Stomach (tissue), 4 donors: ENCODE data around the gene TNRC6B.

Experiments used
- POLR2A ChIP-seq, 4 donors: fragments of 450-650 bp; IDR thresholded peaks; one replicate each; pipeline ENCODE4 v1.6.1; 2016; ENCODE audit warnings: antibody characterized with exemption in 4 of 4, control low read depth in 2 of 4, mild to moderate bottlenecking in 1 of 4, moderate library complexity in 1 of 4
- POLR2AphosphoS5 ChIP-seq, 3 donors: sonication (generic); formaldehyde crosslinking; IDR thresholded peaks; one replicate each; pipeline ENCODE4 v1.6.1; 2016; ENCODE audit warnings: antibody characterized with exemption in 3 of 3
- TF ChIP-seq, protein P1 (sequence below), 7 experiments: fragments of 450-650 bp in 4 of 7; fragments of 200-600 bp in 3 of 7; sonication (generic) in 3 of 7; IDR thresholded peaks; one replicate each; pipeline ENCODE4 v1.5.1; 2016 to 2019; ENCODE audit warnings: antibody characterized with exemption in 7 of 7, control low read depth in 2 of 7, mild to moderate bottlenecking in 1 of 7

DNA sequence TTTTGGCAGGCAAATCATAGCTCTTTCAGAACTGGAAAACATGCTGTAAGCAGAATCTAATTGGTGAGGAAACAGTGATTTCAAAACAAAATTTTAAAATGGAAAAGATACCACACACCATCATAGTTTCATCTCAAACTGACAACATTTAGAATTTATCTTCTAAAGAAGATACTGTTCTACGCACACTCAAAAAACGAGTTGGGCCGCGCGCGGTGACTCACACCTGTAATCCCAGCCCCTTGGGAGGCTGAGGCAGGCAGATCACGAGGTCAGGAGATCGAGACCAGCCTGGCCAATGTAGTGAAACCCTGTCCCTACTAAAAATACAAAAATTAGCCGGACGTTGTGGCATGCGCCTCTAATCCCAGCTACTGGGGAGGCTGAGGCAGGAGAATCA, 124.4 kb downstream of the TNRC6B start:
- TF ChIP-seq, protein P1, sequence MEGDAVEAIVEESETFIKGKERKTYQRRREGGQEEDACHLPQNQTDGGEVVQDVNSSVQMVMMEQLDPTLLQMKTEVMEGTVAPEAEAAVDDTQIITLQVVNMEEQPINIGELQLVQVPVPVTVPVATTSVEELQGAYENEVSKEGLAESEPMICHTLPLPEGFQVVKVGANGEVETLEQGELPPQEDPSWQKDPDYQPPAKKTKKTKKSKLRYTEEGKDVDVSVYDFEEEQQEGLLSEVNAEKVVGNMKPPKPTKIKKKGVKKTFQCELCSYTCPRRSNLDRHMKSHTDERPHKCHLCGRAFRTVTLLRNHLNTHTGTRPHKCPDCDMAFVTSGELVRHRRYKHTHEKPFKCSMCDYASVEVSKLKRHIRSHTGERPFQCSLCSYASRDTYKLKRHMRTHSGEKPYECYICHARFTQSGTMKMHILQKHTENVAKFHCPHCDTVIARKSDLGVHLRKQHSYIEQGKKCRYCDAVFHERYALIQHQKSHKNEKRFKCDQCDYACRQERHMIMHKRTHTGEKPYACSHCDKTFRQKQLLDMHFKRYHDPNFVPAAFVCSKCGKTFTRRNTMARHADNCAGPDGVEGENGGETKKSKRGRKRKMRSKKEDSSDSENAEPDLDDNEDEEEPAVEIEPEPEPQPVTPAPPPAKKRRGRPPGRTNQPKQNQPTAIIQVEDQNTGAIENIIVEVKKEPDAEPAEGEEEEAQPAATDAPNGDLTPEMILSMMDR (IDR thresholded peaks at IDR 0.05), result no peak
- TF ChIP-seq POLR2A (IDR thresholded peaks at IDR 0.05) (no peak), POLR2AphosphoS5 (IDR thresholded peaks at IDR 0.05) (no peak)
